Measurements from ENCODE around the gene COL5A2.

The COL5A2 gene

GRCh38 chr2:189083606-189084005 lies 96.0 kb downstream of the COL5A2 start:
- no peak overlapping the region for H3K4me3 ChIP-seq (ENCODE audit: low read length)
- no peak for TF ChIP-seq ZNF274 (IDR thresholded peaks at IDR 0.05; ENCODE audit: low read depth, low read length)

- H3K4me3 ChIP-seq (ENCODE audit: low read length): no peak overlapping the region
- no peak for TF ChIP-seq ZNF274 (IDR thresholded peaks at IDR 0.05; ENCODE audit: low read depth, low read length)
Measured at GRCh38 chr2:189083106-189083505, 96.5 kb downstream of the COL5A2 start.

GRCh38 chr2:189082376-189082975 lies 97.1 kb downstream of the COL5A2 start:
- no peak overlapping the region for H3K4me3 ChIP-seq (ENCODE audit: low read length)
- TF ChIP-seq ZNF274 (IDR thresholded peaks at IDR 0.05; ENCODE audit: low read depth, low read length): no peak

- TF ChIP-seq ZNF274 (IDR thresholded peaks at IDR 0.05; ENCODE audit: low read depth, low read length): no peak
Measured at GRCh38 chr2:189076572-189076971, 103.0 kb downstream of the COL5A2 start.

GRCh38 chr2:189076120-189076519 lies 103.4 kb downstream of the COL5A2 start:
- no peak overlapping the region for H3K4me3 ChIP-seq (ENCODE audit: low read length)
- TF ChIP-seq ZNF274 (IDR thresholded peaks at IDR 0.05; ENCODE audit: low read depth, low read length): no peak

More at GRCh38 chr2:189076572-189076971, 103.0 kb downstream of the COL5A2 start:
- H3K4me3 ChIP-seq (ENCODE audit: low read length): no peak overlapping the region

- no peak for TF ChIP-seq ZNF274 (IDR thresholded peaks at IDR 0.05; ENCODE audit: low read depth, low read length)
- H3K4me3 ChIP-seq (ENCODE audit: low read length): no peak overlapping the region
Measured at GRCh38 chr2:189074506-189074905, 105.1 kb downstream of the COL5A2 start.

GRCh38 chr2:189072036-189072435 lies 107.5 kb downstream of the COL5A2 start:
- no peak overlapping the region for H3K4me3 ChIP-seq (ENCODE audit: low read length)
- TF ChIP-seq ZNF274 (IDR thresholded peaks at IDR 0.05; ENCODE audit: low read depth, low read length): no peak

- no peak for TF ChIP-seq ZNF274 (IDR thresholded peaks at IDR 0.05; ENCODE audit: low read depth, low read length)
Measured at GRCh38 chr2:189069855-189070619, 109.5 kb downstream of the COL5A2 start.

GRCh38 chr2:189066037-189066436 lies 113.5 kb downstream of the COL5A2 start:
- no peak overlapping the region for H3K4me3 ChIP-seq (ENCODE audit: low read length)
- TF ChIP-seq ZNF274 (IDR thresholded peaks at IDR 0.05; ENCODE audit: low read depth, low read length): no peak

More at GRCh38 chr2:189069855-189070619, 109.5 kb downstream of the COL5A2 start:
- H3K4me3 ChIP-seq (ENCODE audit: low read length): no peak overlapping the region

GRCh38 chr2:189060096-189060642 lies 119.4 kb downstream of the COL5A2 start:
- TF ChIP-seq ZNF274 (IDR thresholded peaks at IDR 0.05; ENCODE audit: low read depth, low read length): no peak
- no peak overlapping the region for H3K4me3 ChIP-seq (ENCODE audit: low read length)

GRCh38 chr2:189057316-189057715 lies 122.2 kb downstream of the COL5A2 start:
- no peak for TF ChIP-seq ZNF274 (IDR thresholded peaks at IDR 0.05; ENCODE audit: low read depth, low read length)
- no peak overlapping the region for H3K4me3 ChIP-seq (ENCODE audit: low read length)

- TF ChIP-seq ZNF274 (IDR thresholded peaks at IDR 0.05; ENCODE audit: low read depth, low read length): no peak
- H3K4me3 ChIP-seq (ENCODE audit: low read length): no peak overlapping the region
Measured at GRCh38 chr2:189056200-189057106, 123.1 kb downstream of the COL5A2 start.

GRCh38 chr2:189050165-189050712 lies 129.3 kb downstream of the COL5A2 start:
- H3K4me3 ChIP-seq (ENCODE audit: low read length): no peak overlapping the region
- TF ChIP-seq ZNF274 (IDR thresholded peaks at IDR 0.05; ENCODE audit: low read depth, low read length): no peak

- TF ChIP-seq ZNF274 (IDR thresholded peaks at IDR 0.05; ENCODE audit: low read depth, low read length): no peak
- H3K4me3 ChIP-seq (ENCODE audit: low read length): no peak overlapping the region
Measured at GRCh38 chr2:189049709-189050164, 129.8 kb downstream of the COL5A2 start.
